HG03064 (cell line): Measurements from ENCODE around the gene LRRN4CL.

ENCODE experiments used
- ATAC-seq: cut with Tn5 transposase; IDR thresholded peaks from one replicate; pipeline ENCODE4 v1.9.1; 2021; ENCODE audit warnings: low read depth; ENCODE audit not compliant: unreplicated experiment

LRRN4CL gene

DNA sequence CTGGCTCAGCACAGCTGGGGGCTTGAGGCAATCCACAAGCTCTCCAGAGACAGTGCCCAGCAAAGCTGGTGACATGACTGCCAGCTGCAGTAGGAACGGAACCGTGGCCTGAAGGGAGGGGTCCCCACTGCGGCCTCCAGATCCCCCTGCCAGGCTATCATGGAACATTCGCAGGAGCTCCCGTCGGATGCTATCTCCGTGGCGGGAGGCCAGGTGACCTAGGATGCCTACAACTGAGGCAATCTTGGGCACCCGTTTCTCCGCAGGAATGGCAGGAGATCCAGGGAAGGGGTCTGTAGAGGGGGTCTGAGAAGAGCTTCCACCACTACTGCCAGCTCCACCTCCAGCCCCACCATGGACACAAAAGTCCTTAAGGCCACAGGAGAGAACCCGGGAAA is 40.4 kb downstream of the LRRN4CL start:
- ATAC-seq = no peak

DNA sequence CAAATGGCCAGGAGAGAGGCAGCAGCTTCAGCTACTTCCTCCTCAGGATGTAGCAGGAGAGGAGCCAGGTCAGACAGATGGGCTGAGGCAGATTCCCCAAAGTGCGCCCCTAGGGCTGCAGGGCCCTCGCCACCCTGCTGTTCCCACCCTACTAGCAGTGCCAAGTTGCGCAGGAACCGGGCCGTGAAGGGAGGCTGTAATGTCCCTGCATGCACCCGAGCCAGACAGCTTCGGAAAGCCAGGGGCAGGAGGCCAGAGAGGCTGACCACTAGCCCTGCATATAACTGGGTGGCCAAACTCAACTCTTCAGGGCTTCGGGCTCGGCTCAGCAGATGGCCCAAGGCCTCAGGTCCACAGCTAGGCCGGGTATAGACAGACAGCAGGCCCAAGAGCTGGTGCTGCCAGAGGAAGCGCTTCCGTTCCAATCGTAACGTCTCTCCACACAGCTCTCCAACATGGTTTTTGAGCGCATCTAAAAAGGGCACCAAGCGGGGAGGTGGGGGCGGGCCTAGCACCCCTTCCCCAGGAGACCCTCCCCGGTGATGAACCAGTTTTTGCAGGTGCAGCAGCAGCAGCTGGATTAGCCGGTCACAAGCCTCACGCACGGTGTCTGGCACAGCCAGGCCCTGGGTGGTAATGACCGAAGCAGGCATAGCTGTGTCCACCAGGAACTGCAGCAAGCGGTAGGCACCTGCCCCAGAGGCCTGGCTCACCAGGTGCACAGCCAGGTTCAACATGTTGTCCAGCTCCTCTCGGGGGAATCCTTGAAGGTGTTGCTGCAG is 41.0 kb downstream of the LRRN4CL start:
- ATAC-seq = no peak

DNA sequence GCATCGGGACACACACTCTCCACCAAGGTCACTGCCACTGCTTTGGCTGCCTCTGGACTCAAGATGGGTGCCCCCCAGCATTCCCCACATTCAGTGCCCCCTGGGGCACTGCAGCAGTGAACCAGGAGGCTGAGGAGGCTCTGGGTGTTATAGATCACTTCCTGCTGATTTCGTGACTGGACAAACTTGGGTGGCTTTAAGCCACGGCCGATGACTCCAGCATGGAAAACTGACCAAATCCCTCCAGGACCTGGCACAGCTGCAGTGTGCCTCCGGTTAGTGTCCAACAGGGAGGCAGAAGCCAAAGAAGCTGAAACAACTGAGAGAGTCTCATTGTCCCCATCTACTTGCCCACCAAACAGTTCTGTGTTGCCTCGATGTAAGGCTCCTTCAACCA is 41.7 kb downstream of the LRRN4CL start:
- no peak for ATAC-seq

DNA sequence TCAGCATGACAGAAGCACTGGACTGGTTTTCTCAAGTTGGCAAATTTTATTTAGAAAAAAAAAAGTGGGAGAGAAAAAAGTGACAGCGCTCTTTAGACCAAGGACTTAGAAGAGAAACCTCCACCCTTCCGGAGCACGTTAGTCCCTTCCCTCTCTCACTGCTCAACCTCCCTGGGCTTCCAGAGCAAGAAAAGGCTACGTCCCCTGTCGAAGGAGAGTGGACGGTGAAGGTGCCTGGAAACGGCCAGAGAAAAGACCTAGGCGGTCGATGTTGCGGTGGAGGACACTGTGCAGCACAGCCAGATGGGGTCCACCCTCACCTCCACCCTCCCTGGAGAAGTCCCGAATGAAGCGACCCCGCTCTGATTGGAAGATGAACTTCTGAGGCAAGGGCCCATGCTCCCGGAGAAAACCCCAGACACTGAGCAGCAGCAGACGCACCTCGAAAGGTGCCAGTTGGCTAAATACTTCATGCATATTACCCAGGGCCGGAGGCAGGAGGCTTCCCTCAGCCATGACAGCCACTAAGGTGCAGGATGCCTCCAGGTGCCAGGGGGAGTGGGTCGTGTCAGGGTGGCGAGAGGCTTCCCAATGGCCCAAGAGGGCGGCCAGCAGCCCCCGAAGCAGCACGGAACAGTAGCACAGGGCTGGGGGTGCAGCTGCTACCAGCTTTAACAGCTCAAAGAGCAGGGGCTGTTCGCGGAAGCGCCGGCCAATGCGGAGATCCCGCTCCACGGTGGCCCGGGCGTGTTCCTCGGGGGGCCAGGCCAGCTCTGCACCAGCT is 42.3 kb downstream of the LRRN4CL start:
- ATAC-seq = no peak

DNA sequence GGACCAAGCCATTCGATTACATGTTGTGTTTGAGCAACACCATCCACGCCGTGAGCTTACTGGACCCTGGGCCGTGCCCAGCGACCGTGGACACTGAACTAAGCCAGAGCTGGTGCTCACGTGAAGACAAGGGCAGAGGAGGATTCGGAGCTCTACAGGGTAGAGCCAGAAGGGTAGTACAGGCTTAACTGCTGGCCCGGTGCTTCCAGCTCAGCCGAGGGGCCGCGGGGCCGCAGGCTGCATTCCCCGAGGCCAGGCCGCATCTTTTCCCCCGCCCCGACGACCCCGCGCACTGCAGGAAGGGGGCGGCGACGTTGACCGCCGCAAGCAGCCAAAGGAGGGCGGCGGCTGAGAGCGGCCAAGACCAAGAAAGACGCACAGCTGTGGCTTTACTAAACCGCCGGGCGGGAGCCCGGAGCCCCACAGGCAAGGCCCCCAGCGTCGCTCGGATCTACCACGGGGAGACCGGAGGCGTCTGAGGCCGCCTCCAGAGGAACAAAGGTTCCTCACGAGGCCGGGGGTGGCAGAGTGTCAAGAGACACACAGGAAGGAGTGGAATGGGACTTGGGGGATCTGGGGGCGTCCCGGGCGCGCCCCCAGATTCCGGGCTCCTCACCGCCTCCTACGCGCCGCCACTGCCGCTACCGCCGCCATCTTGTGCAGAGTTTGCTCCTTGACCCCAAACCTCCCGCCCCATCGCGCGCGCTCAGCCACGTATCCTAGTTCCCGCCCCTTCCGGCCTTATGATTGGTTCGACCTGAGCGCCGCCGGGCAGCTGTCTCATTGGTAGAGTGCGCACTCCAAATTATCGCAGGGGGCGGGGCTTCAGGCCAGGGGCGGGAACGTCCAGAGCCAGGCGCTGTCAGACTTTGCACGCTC is 43.1 kb downstream of the LRRN4CL start, which contains the start of gene GANAB:
TSS of gene GANAB (minus strand) at position 668 of the 879 bp plus-strand sequence. CDS start at position 654, 14 bp downstream.
- peak; percentile 84 for ATAC-seq

DNA sequence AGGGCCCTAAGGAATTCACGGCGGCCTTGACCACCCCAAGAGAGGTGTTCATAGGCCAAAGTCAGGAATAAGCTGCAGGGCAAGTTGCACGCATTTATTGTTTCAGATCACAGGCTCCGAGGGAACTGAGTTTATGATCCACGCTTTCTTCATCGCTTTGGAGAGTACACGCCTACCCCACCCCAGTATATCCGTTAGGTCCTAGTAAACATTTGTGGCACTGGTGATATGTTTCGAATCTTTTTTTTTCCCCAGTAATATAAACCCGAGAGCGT is 43.7 kb downstream of the LRRN4CL start:
- ATAC-seq = no peak

DNA sequence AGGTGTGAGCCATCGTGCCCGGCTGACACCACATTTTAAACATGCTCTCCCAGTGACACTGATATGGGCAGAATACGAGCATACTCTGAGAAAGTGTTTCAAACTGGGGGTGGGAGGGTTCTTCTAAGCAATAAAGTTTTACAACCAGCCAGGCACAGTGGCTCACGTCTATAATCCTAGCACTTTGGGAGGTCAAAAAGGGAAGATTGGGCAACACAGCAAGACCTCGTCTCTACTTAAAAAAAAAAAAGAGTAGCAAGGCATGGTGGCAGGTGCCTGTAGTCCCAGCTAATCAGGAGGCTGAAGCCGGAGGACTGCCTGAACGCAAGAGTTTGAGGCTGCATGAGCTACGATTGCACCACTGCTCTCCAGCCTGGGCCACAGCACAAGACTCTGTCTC is 45.1 kb downstream of the LRRN4CL start:
- no peak for ATAC-seq
